A673 (cell line): ENCODE data around the gene KRTAP20-1.

Experiments used
- EZH2 ChIP-seq: fragments of 200-600 bp; sonication (generic); IDR thresholded peaks from 2 replicates; pipeline ENCODE4 v1.6.1; 2017; ENCODE audit warnings: borderline replicate concordance, low read depth, mild to moderate bottlenecking, mixed read lengths, antibody characterized with exemption, low read length; ENCODE audit not compliant: poor library complexity, severe bottlenecking
- TF ChIP-seq, protein P1 (sequence below): fragments of 300-800, 200-600 bp; sonication (generic); conservative IDR thresholded peaks from 2 replicates; pipeline ENCODE4 v1.5.1; 2017; ENCODE audit warnings: low read depth, mild to moderate bottlenecking, antibody characterized with exemption, low read length, moderate library complexity, mixed read lengths

GRCh38 chr21:30613836-30614235, 2.4 kb upstream of the KRTAP20-1 start, which contains the start of gene KRTAP6-1:
- TF ChIP-seq, protein P1, sequence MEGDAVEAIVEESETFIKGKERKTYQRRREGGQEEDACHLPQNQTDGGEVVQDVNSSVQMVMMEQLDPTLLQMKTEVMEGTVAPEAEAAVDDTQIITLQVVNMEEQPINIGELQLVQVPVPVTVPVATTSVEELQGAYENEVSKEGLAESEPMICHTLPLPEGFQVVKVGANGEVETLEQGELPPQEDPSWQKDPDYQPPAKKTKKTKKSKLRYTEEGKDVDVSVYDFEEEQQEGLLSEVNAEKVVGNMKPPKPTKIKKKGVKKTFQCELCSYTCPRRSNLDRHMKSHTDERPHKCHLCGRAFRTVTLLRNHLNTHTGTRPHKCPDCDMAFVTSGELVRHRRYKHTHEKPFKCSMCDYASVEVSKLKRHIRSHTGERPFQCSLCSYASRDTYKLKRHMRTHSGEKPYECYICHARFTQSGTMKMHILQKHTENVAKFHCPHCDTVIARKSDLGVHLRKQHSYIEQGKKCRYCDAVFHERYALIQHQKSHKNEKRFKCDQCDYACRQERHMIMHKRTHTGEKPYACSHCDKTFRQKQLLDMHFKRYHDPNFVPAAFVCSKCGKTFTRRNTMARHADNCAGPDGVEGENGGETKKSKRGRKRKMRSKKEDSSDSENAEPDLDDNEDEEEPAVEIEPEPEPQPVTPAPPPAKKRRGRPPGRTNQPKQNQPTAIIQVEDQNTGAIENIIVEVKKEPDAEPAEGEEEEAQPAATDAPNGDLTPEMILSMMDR: no peak
- no peak for TF ChIP-seq EZH2
